Measurements from ENCODE around the gene SLC35A5.
A peak's percentile ranks its signal among the peaks of the same experiment; 100 is the strongest.

SLC35A5 gene

DNA sequence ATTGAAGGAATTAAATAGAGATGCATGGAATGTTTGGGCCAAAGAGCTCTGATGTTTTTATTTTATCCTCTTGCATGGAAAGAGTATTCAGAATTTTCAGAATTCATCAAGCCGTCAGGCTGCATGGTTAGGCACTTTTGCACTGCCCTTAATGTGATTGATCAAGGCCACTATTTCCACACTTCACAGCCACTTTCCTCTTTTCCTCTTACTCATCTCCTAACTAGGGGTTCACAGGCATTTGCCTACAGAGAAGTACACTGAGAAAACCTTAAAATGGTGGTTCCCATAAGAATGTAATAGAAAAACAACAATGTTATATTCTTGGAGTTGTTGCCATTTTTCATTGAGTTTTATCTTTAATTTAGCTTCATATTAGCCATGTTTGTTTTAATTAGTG, 10.9 kb downstream of the SLC35A5 start:
- DNase-seq (ENCODE audit: low spot score) = no peak

- DNase-seq (ENCODE audit: low spot score) = no peak
These were observed 17.4 kb downstream of the SLC35A5 start for GRCh38 chr3:112579232-112579631.

GRCh38 chr3:112579697-112580096, 17.9 kb downstream of the SLC35A5 start:
- no peak for DNase-seq (ENCODE audit: low spot score)

DNA sequence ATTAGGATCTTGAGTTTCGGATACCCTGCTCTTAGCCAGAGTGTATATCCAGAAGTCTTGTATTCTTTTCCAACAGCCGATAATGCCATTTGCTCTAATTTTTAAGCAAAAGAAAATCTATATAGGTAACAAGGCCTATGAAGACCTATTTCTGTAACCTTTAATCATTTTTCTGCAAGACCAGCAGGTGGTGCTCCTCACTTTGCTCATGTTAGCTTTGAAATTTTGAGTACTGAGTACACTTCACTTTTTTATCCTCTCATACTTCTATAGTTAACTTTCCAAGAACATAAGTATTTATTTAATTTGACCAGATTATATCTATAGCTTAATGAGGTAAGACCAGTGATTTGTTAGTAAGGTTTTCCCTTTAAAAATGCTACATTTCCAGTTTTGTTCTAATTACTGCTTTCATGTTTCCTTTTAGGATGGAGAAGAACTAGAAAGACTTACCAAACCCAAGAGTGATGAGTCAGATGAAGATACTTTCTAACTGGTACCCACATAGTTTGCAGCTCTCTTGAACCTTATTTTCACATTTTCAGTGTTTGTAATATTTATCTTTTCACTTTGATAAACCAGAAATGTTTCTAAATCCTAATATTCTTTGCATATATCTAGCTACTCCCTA, 20.5 kb downstream of the SLC35A5 start:
- DNase-seq (ENCODE audit: low spot score) = peak; percentile 48

DNA sequence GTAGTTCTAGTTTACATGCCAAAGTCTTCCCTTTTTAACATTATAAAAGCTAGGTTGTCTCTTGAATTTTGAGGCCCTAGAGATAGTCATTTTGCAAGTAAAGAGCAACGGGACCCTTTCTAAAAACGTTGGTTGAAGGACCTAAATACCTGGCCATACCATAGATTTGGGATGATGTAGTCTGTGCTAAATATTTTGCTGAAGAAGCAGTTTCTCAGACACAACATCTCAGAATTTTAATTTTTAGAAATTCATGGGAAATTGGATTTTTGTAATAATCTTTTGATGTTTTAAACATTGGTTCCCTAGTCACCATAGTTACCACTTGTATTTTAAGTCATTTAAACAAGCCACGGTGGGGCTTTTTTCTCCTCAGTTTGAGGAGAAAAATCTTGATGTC, 21.3 kb downstream of the SLC35A5 start:
- DNase-seq (ENCODE audit: low spot score) = no peak

DNA sequence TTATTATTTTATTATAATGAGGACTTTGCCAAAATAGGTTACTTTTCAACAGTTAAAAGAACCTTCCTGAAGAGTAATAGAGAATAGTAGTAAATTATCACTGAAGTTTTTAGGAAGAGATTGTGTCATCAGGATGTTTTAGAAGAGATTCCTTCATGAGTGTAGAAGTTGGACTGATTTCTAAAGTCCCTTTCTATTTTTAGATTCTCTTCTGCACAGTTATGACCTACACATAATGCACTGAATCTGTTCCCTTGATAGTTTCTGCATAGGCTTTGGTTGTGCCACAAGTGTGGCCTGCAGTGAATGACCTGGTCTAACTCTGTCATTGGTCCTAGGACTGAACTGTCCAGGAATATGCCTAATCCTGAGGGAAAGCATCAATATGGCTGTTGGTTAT, 23.9 kb downstream of the SLC35A5 start:
- DNase-seq (ENCODE audit: low spot score) = no peak

GRCh38 chr3:112587336-112587735, 25.5 kb downstream of the SLC35A5 start:
- no peak for DNase-seq (ENCODE audit: low spot score)

GRCh38 chr3:112593258-112593657, 31.4 kb downstream of the SLC35A5 start:
- no peak for DNase-seq (ENCODE audit: low spot score)

GRCh38 chr3:112594856-112595255, 33.0 kb downstream of the SLC35A5 start:
- DNase-seq (ENCODE audit: low spot score) = no peak

DNA sequence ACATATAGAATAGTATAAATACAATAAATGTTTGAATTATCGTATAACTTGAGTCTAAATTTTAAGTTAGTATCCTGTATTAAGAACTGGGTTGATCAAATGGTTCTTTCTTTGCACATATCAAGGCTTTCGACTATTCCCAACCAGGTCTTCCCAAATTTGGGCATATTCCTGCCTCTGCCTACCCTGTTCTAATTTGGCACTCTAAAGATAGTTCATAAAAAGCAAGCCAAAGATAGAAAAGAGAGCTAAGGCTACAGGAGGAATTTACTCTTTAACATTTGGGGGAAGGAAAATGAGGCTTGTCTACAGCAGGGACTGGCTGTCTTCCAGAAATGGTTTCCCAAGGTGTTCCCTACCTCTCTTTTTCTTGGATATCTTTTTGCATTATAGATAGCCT, 36.1 kb downstream of the SLC35A5 start:
- DNase-seq (ENCODE audit: low spot score) = no peak

DNA sequence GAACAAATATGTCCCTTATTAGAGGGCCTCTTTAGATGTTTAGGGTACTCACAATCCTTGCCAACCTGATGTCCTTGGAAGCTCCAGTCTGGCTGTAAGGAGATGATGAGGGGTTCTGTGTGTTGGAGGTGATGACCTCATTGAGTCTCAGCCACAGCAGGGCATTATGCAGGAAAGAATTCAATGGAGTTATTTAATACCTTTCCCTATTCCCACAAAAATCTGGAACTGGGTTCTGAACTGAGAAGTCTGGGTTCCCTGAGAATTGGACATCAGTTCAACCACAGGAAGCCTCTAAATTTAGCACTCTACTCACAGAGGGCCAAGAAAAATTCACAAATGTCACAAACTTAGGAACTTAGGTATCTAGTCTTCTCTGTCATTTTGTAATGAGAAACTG, 36.9 kb downstream of the SLC35A5 start:
- DNase-seq (ENCODE audit: low spot score) = no peak

GRCh38 chr3:112602217-112602838, 40.5 kb downstream of the SLC35A5 start:
- DNase-seq (ENCODE audit: low spot score) = peak; percentile 60

DNA sequence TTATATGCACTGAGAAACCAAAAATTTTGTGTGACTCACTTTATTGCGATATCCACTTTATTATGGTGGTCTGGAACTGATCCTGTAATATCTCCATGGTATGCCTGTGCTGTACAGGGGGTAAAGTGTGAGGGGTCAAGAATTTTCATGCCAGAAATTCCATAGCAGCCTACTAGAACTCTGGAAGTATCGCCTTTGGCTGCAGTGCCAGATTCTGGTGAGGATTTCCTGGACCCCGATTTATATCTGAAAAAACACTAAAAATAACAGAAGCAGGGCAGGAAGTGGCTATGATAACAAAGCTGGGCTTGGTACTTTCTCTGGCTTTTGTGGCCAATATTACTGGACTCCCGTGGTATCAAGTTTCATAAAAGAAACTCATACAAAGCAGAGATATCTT, 42.7 kb downstream of the SLC35A5 start:
- no peak for DNase-seq (ENCODE audit: low spot score)

GRCh38 chr3:112605285-112605684, 43.4 kb downstream of the SLC35A5 start:
- peak; percentile 35 for DNase-seq (ENCODE audit: low spot score)

DNA sequence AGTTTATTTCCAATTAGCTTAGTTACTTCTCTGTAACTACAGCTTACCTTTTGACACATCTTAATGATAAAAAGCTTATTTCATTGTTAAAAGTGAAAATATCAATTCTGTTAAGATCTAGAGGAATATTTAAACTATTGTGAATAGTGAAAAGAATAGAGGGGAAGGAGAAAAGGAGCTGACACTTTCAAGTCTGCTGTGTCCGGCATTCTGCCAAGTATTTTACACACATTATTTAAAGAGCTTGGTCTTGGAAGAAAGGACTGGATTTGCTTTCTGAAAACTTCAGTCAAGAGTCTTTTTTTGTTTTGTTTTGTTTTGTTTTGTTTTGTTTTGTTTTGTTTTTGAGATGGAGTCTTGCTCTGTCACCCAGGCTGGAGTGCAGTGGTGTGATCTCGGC, 44.3 kb downstream of the SLC35A5 start:
- no peak for DNase-seq (ENCODE audit: low spot score)

GRCh38 chr3:112607863-112608262, 46.0 kb downstream of the SLC35A5 start:
- DNase-seq (ENCODE audit: low spot score) = no peak

- DNase-seq (ENCODE audit: low spot score) = no peak
These were observed 48.3 kb downstream of the SLC35A5 start for GRCh38 chr3:112610121-112610520.

GRCh38 chr3:112611752-112612515, 50.1 kb downstream of the SLC35A5 start:
- DNase-seq (ENCODE audit: low spot score) = no peak

DNA sequence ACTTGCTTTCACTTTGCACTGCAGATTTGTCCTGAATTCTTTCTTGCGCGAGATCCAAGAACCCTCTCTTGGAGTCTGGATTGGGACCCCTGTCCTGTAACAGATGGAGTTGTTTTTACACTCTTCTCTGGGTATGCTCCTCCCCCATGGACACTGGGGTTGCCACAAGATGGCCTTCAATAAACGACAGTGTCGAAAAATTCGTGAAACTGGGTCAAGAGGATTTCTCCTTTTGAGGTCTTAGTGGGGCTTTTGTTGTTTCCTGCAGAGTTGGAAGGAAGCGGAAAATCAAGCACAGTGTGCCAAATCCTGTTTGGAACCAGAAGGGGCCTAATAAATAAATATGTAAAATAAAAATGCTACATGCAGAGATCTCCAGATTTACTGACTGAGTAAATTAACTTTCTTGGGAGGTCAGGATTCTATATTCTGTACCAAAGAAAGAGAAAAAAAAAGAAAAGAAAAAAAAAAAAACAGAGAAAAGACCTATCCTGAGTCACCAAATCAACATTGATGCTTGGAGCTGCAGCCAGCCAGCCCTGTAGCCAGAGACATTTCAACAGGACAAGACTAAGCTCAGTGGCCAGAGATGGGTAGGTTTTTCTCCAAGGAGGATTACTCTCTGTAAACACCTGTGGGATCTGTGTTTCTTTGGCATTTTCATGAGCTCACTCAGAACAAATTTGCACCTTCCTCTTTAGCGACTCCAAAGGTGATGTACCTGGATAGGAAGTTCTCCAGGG, 54.3 kb downstream of the SLC35A5 start:
- no peak for DNase-seq (ENCODE audit: low spot score)

DNA sequence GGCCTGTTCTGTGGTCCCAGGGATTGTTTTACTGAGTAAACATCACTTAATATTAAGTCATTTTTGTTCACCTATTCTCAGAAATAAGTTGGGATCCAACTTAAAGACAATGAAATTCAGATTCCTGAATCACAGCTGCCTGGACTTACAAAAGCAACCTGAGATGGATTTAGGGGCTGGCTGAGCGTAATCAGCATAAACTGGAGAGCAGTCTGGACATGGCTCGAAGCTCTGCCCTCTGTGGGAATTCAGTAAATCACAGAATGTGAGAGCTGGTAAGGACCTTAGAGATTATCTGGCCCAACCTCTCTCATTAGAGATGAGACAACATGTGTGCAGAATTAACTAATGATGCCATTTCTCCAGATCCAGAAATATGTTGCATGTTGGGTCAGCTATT, 55.4 kb downstream of the SLC35A5 start:
- no peak for DNase-seq (ENCODE audit: low spot score)

- DNase-seq (ENCODE audit: low spot score) = no peak
These were observed 57.5 kb downstream of the SLC35A5 start for GRCh38 chr3:112619295-112619694.

DNA sequence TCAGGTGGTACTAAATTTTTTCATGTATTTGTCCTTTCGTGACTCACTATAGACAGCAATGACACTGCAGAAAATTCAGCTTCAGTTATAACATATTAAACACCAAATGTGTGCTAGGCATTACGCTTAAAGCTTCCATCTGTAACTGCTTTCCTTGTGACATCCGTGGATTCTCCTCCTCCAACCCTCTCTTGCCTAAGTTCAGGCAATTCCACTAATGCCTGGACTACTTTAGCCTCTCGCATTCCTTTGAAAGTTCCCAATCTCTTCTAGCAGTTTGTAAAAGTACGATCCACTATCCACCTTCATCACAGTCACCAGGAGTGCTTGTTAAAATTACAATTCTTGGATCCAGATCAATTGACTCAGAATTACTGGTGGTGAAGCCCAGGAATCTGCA, 61.4 kb downstream of the SLC35A5 start:
- DNase-seq (ENCODE audit: low spot score) = no peak

GRCh38 chr3:112623717-112624116, 61.9 kb downstream of the SLC35A5 start:
- no peak for DNase-seq (ENCODE audit: low spot score)

All from activated CD4-positive, alpha-beta T cell treated with anti-CD3 and anti-CD28 coated beads, Interleukin-2, Interleukin-4, amounts not matched to agents 100 ng/mL and 50 ng/mL, durations not matched to agents 16 hours and 8 hours (primary cell).